Measurements from ENCODE around the gene SORCS1.

SORCS1 gene

GRCh38 chr10:106972381-106972780 lies 192.1 kb downstream of the SORCS1 start:
- no peaks in the 10 kb centered on the region for H3K27me3 ChIP-seq (ENCODE audit: low read length)
- H3K27ac ChIP-seq (ENCODE audit: low read depth, low read length): no peak overlapping the region
- no peaks in the 10 kb centered on the region for H3K36me3 ChIP-seq (ENCODE audit: low read length)
- H3K4me2 ChIP-seq (ENCODE audit: low read depth, low read length, poor library complexity, severe bottlenecking): no peak overlapping the region
- H2AFZ ChIP-seq (ENCODE audit: low read depth, low read length, severe bottlenecking): no peak overlapping the region
- H4K20me1 ChIP-seq (ENCODE audit: low read depth, low read length): no peaks in the 10 kb centered on the region
- H3K9ac ChIP-seq (ENCODE audit: low read length): no peak overlapping the region
- no peaks in the 10 kb centered on the region for H3K9me2 ChIP-seq (replicated peaks; ENCODE audit: insufficient read depth, low read length)
- no peaks in the 10 kb centered on the region for H3K9me3 ChIP-seq (ENCODE audit: insufficient read depth, low read length)
- no peak overlapping the region for H3K4me3 ChIP-seq (ENCODE audit: insufficient read depth, low read length, poor library complexity, severe bottlenecking)
- TF ChIP-seq EZH2phosphoT487 (conservative IDR thresholded peaks at IDR 0.05; ENCODE audit: low read length) (no peak), CTCF (IDR thresholded peaks at IDR 0.05; ENCODE audit: insufficient read depth, low read length, poor library complexity, severe bottlenecking) (no peak)
- no peaks in the 10 kb centered on the region for H3F3A ChIP-seq (ENCODE audit: insufficient read depth)
- H3K79me2 ChIP-seq (ENCODE audit: insufficient read depth, low read length): no peaks in the 10 kb centered on the region

GRCh38 chr10:106971411-106971831 lies 193.1 kb downstream of the SORCS1 start:
- Histone ChIP-seq H2AFZ (ENCODE audit: low read depth, low read length, severe bottlenecking) (no peak overlapping the region), H3K27me3 (ENCODE audit: low read length) (no peaks in the 10 kb centered on the region)

GRCh38 chr10:106967452-106967851 lies 197.1 kb downstream of the SORCS1 start:
- Histone ChIP-seq H3K4me2 (ENCODE audit: low read depth, low read length, poor library complexity, severe bottlenecking) (no peak overlapping the region), H3K4me3 (ENCODE audit: insufficient read depth, low read length, poor library complexity, severe bottlenecking) (no peak overlapping the region), H2AFZ (ENCODE audit: low read depth, low read length, severe bottlenecking) (no peak overlapping the region), H3K79me2 (ENCODE audit: insufficient read depth, low read length) (no peaks in the 10 kb centered on the region), H3K27ac (ENCODE audit: low read depth, low read length) (no peak overlapping the region), H3K9me3 (ENCODE audit: insufficient read depth, low read length) (no peaks in the 10 kb centered on the region), H3K36me3 (ENCODE audit: low read length) (no peaks in the 10 kb centered on the region), H3K9me2 (replicated peaks; ENCODE audit: insufficient read depth, low read length) (no peaks in the 10 kb centered on the region), H3F3A (ENCODE audit: insufficient read depth) (no peaks in the 10 kb centered on the region), H3K9ac (ENCODE audit: low read length) (no peak overlapping the region), H3K27me3 (ENCODE audit: low read length) (no peaks in the 10 kb centered on the region), H4K20me1 (ENCODE audit: low read depth, low read length) (no peaks in the 10 kb centered on the region)
- TF ChIP-seq EZH2phosphoT487 (conservative IDR thresholded peaks at IDR 0.05; ENCODE audit: low read length): no peak
- no peak for TF ChIP-seq CTCF (IDR thresholded peaks at IDR 0.05; ENCODE audit: insufficient read depth, low read length, poor library complexity, severe bottlenecking)

More at GRCh38 chr10:106971411-106971831, 193.1 kb downstream of the SORCS1 start:
- Histone ChIP-seq H3K9ac (ENCODE audit: low read length) (no peak overlapping the region), H3F3A (ENCODE audit: insufficient read depth) (no peaks in the 10 kb centered on the region), H3K4me2 (ENCODE audit: low read depth, low read length, poor library complexity, severe bottlenecking) (no peak overlapping the region), H3K27ac (ENCODE audit: low read depth, low read length) (no peak overlapping the region), H3K79me2 (ENCODE audit: insufficient read depth, low read length) (no peaks in the 10 kb centered on the region), H3K36me3 (ENCODE audit: low read length) (no peaks in the 10 kb centered on the region), H3K9me2 (replicated peaks; ENCODE audit: insufficient read depth, low read length) (no peaks in the 10 kb centered on the region), H3K9me3 (ENCODE audit: insufficient read depth, low read length) (no peaks in the 10 kb centered on the region), H3K4me3 (ENCODE audit: insufficient read depth, low read length, poor library complexity, severe bottlenecking) (no peak overlapping the region), H4K20me1 (ENCODE audit: low read depth, low read length) (no peaks in the 10 kb centered on the region)
- TF ChIP-seq EZH2phosphoT487 (conservative IDR thresholded peaks at IDR 0.05; ENCODE audit: low read length) (no peak), CTCF (IDR thresholded peaks at IDR 0.05; ENCODE audit: insufficient read depth, low read length, poor library complexity, severe bottlenecking) (no peak)
